Activated CD4-positive, alpha-beta T cell treated with anti-CD3 and anti-CD28 coated beads, Interleukin-2, amount 10 ng/mL, durations not matched to agents 7 days and 5 days (primary cell): Measurements from ENCODE around the gene FGF9. TPM values are rescaled to one million over a fixed set of nuclear protein-coding genes. Genes with fewer than 3 reads are reported as not detected.

Source experiments
- CTCF ChIA-PET: fragments of 350-600 bp; sonication (Branson Sonifier 250); formaldehyde crosslinking; loops from one replicate; lab custom pipeline; 2021; ENCODE audit warnings: antibody characterized with exemption; lab: Charles Lee
- POLR2A ChIA-PET: fragments of 350-600 bp; sonication (Branson Sonifier 250); formaldehyde crosslinking; loops from one replicate; lab custom pipeline; 2021; ENCODE audit warnings: antibody characterized with exemption; lab: Charles Lee
- DNase-seq: peaks from one replicate; pipeline ENCODE4 v3.0.0-alpha.2; 2020
- H3K27ac Mint-ChIP-seq: one replicate; pipeline ENCODE4 v1.8.0; 2021; ENCODE audit warnings: mild to moderate bottlenecking, moderate library complexity, mixed read lengths
- H3K27me3 Mint-ChIP-seq: one replicate; pipeline ENCODE4 v1.8.0; 2021; ENCODE audit warnings: mixed read lengths
- H3K36me3 Mint-ChIP-seq: one replicate; pipeline ENCODE4 v1.8.0; 2021; ENCODE audit warnings: low read depth, mixed read lengths
- H3K4me1 Mint-ChIP-seq: one replicate; pipeline ENCODE4 v1.8.0; 2021; ENCODE audit warnings: mixed read lengths
- H3K4me3 Mint-ChIP-seq: one replicate; pipeline ENCODE4 v1.8.0; 2021; ENCODE audit warnings: mild to moderate bottlenecking, moderate library complexity, mixed read lengths
- H3K9me3 Mint-ChIP-seq: one replicate; pipeline ENCODE4 v1.8.0; 2021; ENCODE audit warnings: mixed read lengths
- total RNA-seq, 2 experiments: library from RNA; stranded (reverse); gene quantifications; one replicate each; pipeline ENCODE4 v1.2.3, GENCODE V29; 2021

Gene FGF9
- total RNA-seq, result under 1 TPM in 1 of 2 experiments, not detected in 1; 0.04 TPM

GRCh38 chr13:21670883-21671619, at the start of gene FGF9:
Gene FGF9, plus strand, starts transcription at chr13:21671073. Its CDS starts 840 bp downstream, at chr13:21671913.
- Mint-ChIP-seq H3K4me1 (peaks cover 51% of the 10 kb centered on the region), H3K4me3 (peak within 1 kb of the TSS; percentile 84), H3K9me3 (no peaks in the 10 kb centered on the region), H3K36me3 (no peaks in the 10 kb centered on the region), H3K27me3 (peaks cover 71% of the 10 kb centered on the region), H3K27ac (peak within 1 kb of the TSS; percentile 72)
- CTCF ChIA-PET, result interaction anchor here (1.4 kb wide), 1 partner anchor 10 kb away, joined by 3 read pairs; no protein-coding TSS in a partner anchor
- POLR2A ChIA-PET, result no interaction called here
- peak; percentile 78 for DNase-seq

DNA sequence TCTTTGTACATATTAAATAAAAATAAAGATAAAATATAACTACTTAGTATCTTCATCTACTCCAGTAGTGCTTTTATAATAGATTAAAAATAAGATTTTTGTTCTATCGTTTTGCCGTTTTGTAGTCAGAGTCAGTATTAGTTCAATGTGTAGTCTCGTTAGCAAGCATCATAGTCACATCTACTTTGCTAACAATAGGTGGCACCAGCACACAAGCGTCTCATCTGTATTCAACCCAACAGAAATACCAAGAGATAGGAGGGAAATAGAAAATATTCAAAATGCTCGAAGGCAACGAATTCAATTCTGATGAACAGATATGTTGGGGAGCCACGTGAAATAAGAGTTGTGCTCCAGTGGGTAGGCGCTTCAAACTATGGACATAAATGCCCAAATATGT, 45.5 kb upstream of the FGF9 start:
- no peak overlapping the region for H3K27ac Mint-ChIP-seq
- no peak overlapping the region for H3K4me3 Mint-ChIP-seq
- no peaks in the 10 kb centered on the region for H3K4me1 Mint-ChIP-seq
- CTCF ChIA-PET, result no interaction called here
- H3K36me3 Mint-ChIP-seq, result no peaks in the 10 kb centered on the region
- H3K27me3 Mint-ChIP-seq, result peaks cover 6% of the 10 kb centered on the region
- DNase-seq, result no peak
- POLR2A ChIA-PET, result no interaction called here
- no peaks in the 10 kb centered on the region for H3K9me3 Mint-ChIP-seq

DNA sequence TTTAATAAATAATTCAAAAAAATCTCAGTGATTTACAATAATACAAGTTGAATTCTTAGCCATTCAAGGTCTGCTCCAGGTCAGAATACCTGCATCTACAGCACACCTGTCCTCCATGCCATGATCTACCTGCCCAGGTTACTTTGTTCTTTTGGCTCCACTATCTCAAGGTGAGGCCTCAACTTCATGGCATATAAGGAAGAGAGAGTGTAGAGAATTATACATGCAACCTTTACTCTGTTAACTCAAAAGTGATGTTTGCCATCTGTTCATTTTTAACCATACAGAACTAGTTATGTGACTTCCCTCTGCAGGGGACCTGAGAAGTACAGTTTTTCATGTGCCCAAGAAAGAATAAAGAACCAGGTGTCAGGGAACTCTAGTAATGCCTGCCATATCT, 38.7 kb upstream of the FGF9 start:
- no peak overlapping the region for H3K4me3 Mint-ChIP-seq
- DNase-seq, result no peak
- ChIA-PET CTCF (no interaction called here), POLR2A (no interaction called here)
- H3K27ac Mint-ChIP-seq, result no peak overlapping the region
- no peaks in the 10 kb centered on the region for H3K36me3 Mint-ChIP-seq
- peaks cover 6% of the 10 kb centered on the region for H3K9me3 Mint-ChIP-seq
- H3K27me3 Mint-ChIP-seq, result peaks cover 6% of the 10 kb centered on the region
- no peaks in the 10 kb centered on the region for H3K4me1 Mint-ChIP-seq

- CTCF ChIA-PET, result interaction anchor here (1.3 kb wide), 1 partner anchor 8 kb away, joined by 3 read pairs; no protein-coding TSS in a partner anchor
- H3K4me3 Mint-ChIP-seq, result no peak overlapping the region
- peaks cover 2% of the 10 kb centered on the region for H3K9me3 Mint-ChIP-seq
- peaks cover 1% of the 10 kb centered on the region for H3K4me1 Mint-ChIP-seq
- H3K27me3 Mint-ChIP-seq, result peaks cover 2% of the 10 kb centered on the region
- DNase-seq, result no peak
- POLR2A ChIA-PET, result no interaction called here
- H3K36me3 Mint-ChIP-seq, result no peaks in the 10 kb centered on the region
- no peak overlapping the region for H3K27ac Mint-ChIP-seq
Observed at GRCh38 chr13:21636656-21637055, 34.2 kb upstream of the FGF9 start.

GRCh38 chr13:21637296-21637695, 33.6 kb upstream of the FGF9 start:
- H3K4me1 Mint-ChIP-seq, result peaks cover 1% of the 10 kb centered on the region
- POLR2A ChIA-PET, result no interaction called here
- DNase-seq, result peak; percentile 13

GRCh38 chr13:21638319-21639282, 32.3 kb upstream of the FGF9 start:
- Mint-ChIP-seq H3K4me1 (peaks cover 1% of the 10 kb centered on the region), H3K36me3 (no peaks in the 10 kb centered on the region), H3K4me3 (no peak overlapping the region), H3K27ac (no peak overlapping the region), H3K27me3 (peaks cover 2% of the 10 kb centered on the region), H3K9me3 (no peaks in the 10 kb centered on the region)
- ChIA-PET CTCF (interaction anchor here (0.6 to 1.3 kb wide), 5 partner anchors 14 to 641 kb away, joined by 3 to 4 read pairs (median 3); no protein-coding TSS in a partner anchor), POLR2A (no interaction called here)
- peak; percentile 51 for DNase-seq

More at GRCh38 chr13:21637296-21637695, 33.6 kb upstream of the FGF9 start:
- no peak overlapping the region for H3K27ac Mint-ChIP-seq
- no peaks in the 10 kb centered on the region for H3K9me3 Mint-ChIP-seq
- CTCF ChIA-PET, result interaction anchor here (1.0 to 1.3 kb wide), 3 partner anchors 9 to 637 kb away, joined by 3 to 4 read pairs (median 3); no protein-coding TSS in a partner anchor
- H3K27me3 Mint-ChIP-seq, result peaks cover 2% of the 10 kb centered on the region
- no peak overlapping the region for H3K4me3 Mint-ChIP-seq
- no peaks in the 10 kb centered on the region for H3K36me3 Mint-ChIP-seq

DNA sequence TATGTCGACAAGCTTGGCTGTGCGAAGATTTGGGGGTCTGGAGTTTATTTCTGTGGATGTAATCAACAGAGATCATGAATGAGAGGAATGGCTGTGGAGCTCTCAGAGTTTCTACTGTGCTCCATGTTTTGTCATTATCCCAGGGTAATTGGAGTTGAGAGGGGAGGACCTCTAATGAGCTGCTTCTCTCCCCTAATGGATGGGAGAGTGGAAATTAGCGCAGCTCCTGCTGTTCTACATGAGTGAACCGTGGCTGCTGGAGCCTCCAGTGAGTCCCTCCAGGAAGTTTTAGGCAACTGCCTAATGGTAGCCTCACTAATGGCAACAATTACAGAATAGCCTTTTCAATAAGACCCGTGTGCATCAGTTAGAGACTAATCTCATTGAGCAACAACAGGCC, 31.3 kb upstream of the FGF9 start:
- Mint-ChIP-seq H3K9me3 (no peaks in the 10 kb centered on the region), H3K36me3 (no peaks in the 10 kb centered on the region), H3K4me1 (peaks cover 1% of the 10 kb centered on the region), H3K27me3 (peaks cover 2% of the 10 kb centered on the region), H3K4me3 (no peak overlapping the region), H3K27ac (no peak overlapping the region)
- POLR2A ChIA-PET, result no interaction called here
- no peak for DNase-seq
- CTCF ChIA-PET, result interaction anchor here (1.2 kb wide), 1 partner anchor 30 kb away, joined by 3 read pairs; no protein-coding TSS in a partner anchor

DNA sequence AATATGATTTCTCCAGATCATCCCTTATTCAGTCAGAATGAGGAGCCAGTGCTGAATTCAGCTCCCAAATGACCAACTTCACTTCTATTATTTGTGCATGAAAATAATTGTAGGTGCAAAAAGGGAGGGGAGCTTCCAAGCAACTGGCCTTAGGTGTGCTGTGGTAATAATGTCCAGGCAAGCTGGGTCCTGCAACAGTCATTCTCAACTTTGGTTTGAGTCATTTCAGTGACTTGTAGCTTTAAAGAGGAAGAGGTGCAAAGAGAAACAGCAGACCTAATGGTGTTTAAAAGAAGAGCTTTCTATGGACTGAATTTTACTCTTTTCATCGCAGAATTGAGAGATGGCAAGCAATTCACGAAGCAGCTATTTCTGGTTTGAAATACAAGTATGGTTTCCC, 29.2 kb upstream of the FGF9 start:
- H3K27me3 Mint-ChIP-seq, result peaks cover 2% of the 10 kb centered on the region
- no peak for DNase-seq
- no peak overlapping the region for H3K27ac Mint-ChIP-seq
- ChIA-PET CTCF (no interaction called here), POLR2A (no interaction called here)
- H3K36me3 Mint-ChIP-seq, result no peaks in the 10 kb centered on the region
- H3K4me3 Mint-ChIP-seq, result no peak overlapping the region
- peaks cover 1% of the 10 kb centered on the region for H3K4me1 Mint-ChIP-seq
- no peaks in the 10 kb centered on the region for H3K9me3 Mint-ChIP-seq

DNA sequence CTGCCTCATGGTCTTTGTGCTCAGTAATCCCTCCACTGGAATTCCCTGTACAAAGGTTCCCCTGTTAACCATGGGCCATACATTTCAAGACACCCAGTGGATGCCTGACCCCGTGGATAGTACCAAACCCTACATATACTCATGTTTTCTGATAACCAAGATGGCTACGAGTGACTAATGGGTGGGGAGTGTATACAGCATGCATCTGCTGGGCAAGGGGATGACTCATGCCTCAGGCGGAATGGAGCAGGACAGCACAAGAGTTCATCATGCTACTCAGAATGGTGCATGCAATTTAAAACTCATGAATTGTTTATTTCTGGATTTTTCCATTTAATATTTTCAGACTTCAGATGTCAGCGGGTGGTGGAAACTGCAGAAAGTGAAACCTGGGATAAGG, 13.3 kb upstream of the FGF9 start:
- no peaks in the 10 kb centered on the region for H3K4me1 Mint-ChIP-seq
- POLR2A ChIA-PET, result no interaction called here
- no peak for DNase-seq
- H3K27ac Mint-ChIP-seq, result no peak overlapping the region
- no peaks in the 10 kb centered on the region for H3K36me3 Mint-ChIP-seq
- peaks cover 2% of the 10 kb centered on the region for H3K9me3 Mint-ChIP-seq
- H3K4me3 Mint-ChIP-seq, result no peak overlapping the region
- H3K27me3 Mint-ChIP-seq, result peaks cover 28% of the 10 kb centered on the region
- CTCF ChIA-PET, result no interaction called here

- DNase-seq, result no peak
- H3K4me1 Mint-ChIP-seq, result no peaks in the 10 kb centered on the region
- POLR2A ChIA-PET, result no interaction called here
- no peaks in the 10 kb centered on the region for H3K36me3 Mint-ChIP-seq
- peaks cover 28% of the 10 kb centered on the region for H3K27me3 Mint-ChIP-seq
- no peak overlapping the region for H3K27ac Mint-ChIP-seq
- H3K4me3 Mint-ChIP-seq, result no peak overlapping the region
- CTCF ChIA-PET, result no interaction called here
- H3K9me3 Mint-ChIP-seq, result peaks cover 2% of the 10 kb centered on the region
Observed at GRCh38 chr13:21659087-21659486, 11.8 kb upstream of the FGF9 start.

- peaks cover 24% of the 10 kb centered on the region for H3K27me3 Mint-ChIP-seq
- CTCF ChIA-PET, result no interaction called here
- DNase-seq, result no peak
Observed at GRCh38 chr13:21661097-21661909, 9.6 kb upstream of the FGF9 start.

GRCh38 chr13:21663197-21663596, 7.7 kb upstream of the FGF9 start:
- H3K9me3 Mint-ChIP-seq, result peaks cover 2% of the 10 kb centered on the region
- no peak overlapping the region for H3K27ac Mint-ChIP-seq
- no peak for DNase-seq
- no peak overlapping the region for H3K4me3 Mint-ChIP-seq
- CTCF ChIA-PET, result no interaction called here
- no peaks in the 10 kb centered on the region for H3K36me3 Mint-ChIP-seq
- H3K4me1 Mint-ChIP-seq, result no peaks in the 10 kb centered on the region
- H3K27me3 Mint-ChIP-seq, result peaks cover 34% of the 10 kb centered on the region
- POLR2A ChIA-PET, result no interaction called here

More at GRCh38 chr13:21661097-21661909, 9.6 kb upstream of the FGF9 start:
- Mint-ChIP-seq H3K36me3 (no peaks in the 10 kb centered on the region), H3K4me3 (no peak overlapping the region), H3K4me1 (no peaks in the 10 kb centered on the region), H3K27ac (no peak overlapping the region), H3K9me3 (peaks cover 2% of the 10 kb centered on the region)
- POLR2A ChIA-PET, result no interaction called here
